ENCODE results near the gene ZNF488. TPM values are rescaled to one million over a fixed set of nuclear protein-coding genes. Genes with fewer than 3 reads are reported as not detected.

Gene ZNF488
- total RNA-seq (2022; extraction: Qiagen RNA extraction; ENCODE audit: low read depth), result 9.1 to 13.4 TPM (median 13.1 TPM) in 5 replicates

DNA sequence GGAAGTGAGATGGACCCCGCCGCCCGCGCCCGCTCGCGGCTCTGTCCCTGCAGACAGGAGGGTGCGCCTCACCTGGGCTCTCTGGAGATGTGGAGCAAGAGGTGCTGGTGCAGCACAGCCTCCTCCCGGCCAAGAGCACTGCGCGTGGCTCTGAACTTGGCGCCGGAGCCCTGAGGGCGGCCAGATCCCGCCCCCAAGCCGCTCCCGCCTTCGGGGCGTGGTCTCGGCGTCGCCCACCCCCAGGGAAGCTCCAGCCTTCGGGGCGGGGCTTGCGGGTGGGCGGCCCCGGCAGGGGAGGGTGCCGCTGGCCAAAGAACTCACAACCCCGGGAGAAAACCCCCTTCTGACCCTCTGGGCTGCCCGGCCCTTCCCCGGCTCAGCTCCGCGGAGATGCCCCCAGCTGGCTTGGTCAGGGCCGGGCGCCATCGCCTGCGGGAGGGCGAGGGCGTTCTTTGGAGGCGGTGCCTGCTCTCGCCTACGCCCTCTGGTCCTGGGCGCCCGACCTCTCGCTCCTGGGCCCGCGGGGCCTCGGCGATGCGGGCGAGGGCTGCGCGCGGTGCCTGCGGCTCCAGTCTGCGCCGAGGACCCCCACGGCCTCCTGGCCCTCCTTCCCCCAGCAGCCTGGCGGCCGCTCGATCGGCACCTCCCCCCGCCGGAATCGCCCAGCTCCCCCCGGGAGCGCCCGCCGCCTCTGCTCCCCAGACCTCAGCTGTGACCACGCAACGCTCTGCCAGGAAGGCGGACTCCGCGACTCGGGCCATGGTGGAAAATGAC is at the start of gene ZNF488:
TSS of gene ZNF488 (minus strand) at position 146 of the 774 bp plus-strand sequence. CDS start 15,464 bp downstream, outside the sequence.

DNA sequence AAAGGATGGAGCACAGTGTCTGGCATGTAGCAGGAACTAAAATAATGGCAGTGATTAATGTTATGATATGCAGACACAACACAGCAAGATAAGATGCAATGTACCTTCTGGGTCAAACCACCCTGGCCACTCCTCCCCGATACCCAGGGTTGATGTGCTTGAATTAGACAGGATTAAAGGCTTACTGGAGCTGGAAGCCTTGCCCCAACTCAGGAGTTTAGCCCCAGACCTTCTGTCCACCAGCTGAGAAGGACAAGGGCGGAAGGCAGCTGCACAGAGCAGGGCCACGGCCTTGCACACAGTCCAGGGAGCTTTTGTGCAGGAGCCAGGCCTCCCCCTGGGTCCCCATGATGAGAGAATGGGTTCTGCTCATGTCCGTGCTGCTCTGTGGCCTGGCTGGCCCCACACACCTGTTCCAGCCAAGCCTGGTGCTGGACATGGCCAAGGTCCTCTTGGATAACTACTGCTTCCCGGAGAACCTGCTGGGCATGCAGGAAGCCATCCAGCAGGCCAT is 35.9 kb downstream of the ZNF488 start, which contains the start of gene RBP3:
TSS of gene RBP3 (plus strand) at position 226 of the 514 bp plus-strand sequence. CDS start at position 348, 122 bp downstream.

DNA sequence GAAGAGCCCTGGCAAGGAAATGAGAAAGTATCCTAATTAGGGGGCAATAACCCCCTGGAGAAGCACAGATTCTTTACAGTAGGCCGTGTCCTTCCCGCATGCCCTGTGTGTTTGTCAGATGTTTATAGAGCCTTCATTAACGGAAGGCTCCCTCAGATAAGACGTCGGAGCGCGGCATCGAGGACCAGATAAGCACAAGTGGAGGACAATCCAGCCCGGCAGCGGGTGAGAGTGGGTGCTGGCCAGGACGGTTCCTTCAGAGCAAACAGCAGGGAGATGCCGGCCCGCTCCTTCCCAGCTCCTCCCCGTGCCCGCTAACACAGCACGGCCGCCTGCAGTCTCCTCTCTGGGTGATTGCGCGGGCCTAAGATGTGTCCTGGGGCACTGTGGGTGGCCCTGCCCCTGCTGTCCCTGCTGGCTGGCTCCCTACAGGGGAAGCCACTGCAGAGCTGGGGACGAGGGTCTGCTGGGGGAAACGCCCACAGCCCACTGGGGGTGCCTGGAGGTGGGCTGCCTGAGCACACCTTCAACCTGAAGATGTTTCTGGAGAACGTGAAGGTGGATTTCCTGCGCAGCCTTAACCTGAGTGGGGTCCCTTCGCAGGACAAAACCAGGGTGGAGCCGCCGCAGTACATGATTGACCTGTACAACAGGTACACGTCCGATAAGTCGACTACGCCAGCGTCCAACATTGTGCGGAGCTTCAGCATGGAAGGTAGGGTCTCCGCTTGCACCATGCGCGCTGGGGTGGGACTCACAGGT is 61.6 kb downstream of the ZNF488 start, which contains the start of gene GDF2:
TSS of gene GDF2 (plus strand) at position 155 of the 762 bp plus-strand sequence. CDS start at position 370, 215 bp downstream.

Other genes with a start within 250 kb of the ZNF488 start
- 0.06 to 0.17 TPM (median 0.13 TPM) in 5 replicates for gene GDF10, start 84.1 kb downstream of the ZNF488 start, total RNA-seq (2022; extraction: Qiagen RNA extraction; ENCODE audit: low read depth)
- not detected in 5 replicates for gene GDF2, start 61.8 kb downstream of the ZNF488 start, total RNA-seq (2022; extraction: Qiagen RNA extraction; ENCODE audit: low read depth)
- not detected in 5 replicates for gene RBP3, start 35.9 kb downstream of the ZNF488 start, total RNA-seq (2022; extraction: Qiagen RNA extraction; ENCODE audit: low read depth)
- gene ANXA8, start 99.8 kb upstream of the ZNF488 start, total RNA-seq (2022; extraction: Qiagen RNA extraction; ENCODE audit: low read depth), result 24.8 to 35.3 TPM (median 28.1 TPM) in 5 replicates
- 1.1 to 2.6 TPM (median 1.4 TPM) in 4 of 5 replicates, not detected in the other for gene FAM25G, start 107.4 kb upstream of the ZNF488 start, total RNA-seq (2022; extraction: Qiagen RNA extraction; ENCODE audit: low read depth)
- gene AGAP9, start 139.3 kb upstream of the ZNF488 start, total RNA-seq (2022; extraction: Qiagen RNA extraction; ENCODE audit: low read depth), result 7.7 to 11.5 TPM (median 9.2 TPM) in 5 replicates

Data from A549 treated with CpdA at 1 μM for 4 hours (cell line).